ENCODE measurements around the gene NLE1.
"Not testable (repeated sequence)": the region's sequence is repeated elsewhere in the genome, so short reads cannot be mapped to it uniquely, and the experiment has no call there.

The NLE1 gene

DNA sequence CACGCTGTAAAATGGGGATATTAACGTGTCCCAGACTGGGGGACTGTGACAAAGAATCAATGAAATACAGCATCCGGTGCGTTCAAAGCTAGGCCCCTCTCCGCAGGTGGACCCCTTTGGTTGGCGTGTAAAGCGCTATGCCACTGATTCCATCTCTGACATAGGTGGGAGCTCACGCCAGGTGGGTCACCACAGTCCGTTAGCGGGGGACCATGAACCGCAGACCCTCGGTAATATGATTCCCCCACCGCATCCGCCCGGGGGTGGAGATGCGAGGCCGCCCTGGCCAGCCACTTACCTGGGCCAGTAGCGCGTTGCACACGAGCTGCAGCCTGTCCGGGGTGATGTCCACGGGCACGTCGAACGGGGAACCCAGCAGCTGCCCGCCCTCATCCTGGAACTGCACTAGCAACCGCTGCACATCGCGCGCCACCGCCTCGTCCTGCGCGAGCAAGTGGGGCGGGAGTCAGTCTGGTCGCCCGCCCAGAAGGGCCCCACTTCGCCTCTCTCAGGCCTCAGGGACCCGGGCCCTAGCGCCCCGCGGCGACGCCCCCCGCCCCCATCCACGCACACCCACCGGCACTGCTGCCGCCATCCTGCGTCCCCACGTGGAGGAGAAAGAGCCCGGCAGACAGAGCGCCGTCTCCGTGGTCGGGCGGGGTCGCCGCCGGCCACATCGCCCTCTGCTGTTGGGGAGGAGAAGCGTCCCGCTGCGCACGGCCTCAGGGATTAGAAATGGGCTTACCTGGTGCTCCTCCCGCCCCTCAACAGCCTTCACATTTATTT lies at the start of gene NLE1:
TSS of gene NLE1 (minus strand) at position 623 of the 786 bp plus-strand sequence. CDS start at position 595, 28 bp downstream.
- DNase-seq, result peak; percentile 91

DNA sequence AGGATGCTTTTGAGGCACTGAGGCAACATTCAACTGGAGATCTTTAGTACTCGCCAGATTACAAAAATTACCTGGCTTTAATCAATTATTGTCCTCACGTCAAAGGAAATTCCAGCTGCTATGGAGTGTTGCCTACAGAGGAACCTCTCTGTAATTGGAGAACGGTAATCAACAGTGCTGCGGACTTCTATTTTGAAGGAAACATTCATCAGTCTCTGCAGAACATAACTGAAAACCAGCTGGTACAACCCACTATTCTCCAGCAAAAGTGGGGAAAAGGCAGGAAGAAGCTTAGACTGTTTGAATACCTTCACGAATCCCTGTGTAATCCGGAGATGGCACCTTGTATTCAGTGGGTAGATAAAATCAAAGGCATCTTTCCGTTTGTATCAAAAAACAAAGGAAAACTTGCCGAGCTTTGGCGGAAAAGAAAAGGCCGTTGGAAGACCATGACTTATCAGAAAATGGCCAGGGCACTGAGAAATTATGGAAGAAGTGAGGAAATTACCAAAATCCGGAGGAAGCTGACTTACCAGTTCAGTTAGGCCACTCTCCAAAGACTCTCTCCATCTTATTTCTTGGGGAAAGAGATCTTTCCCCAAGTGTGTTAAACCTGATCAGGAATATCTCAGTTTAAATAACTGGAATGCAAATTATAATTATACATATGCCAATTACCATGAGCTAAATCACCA lies 49.0 kb upstream of the NLE1 start:
- no peak for DNase-seq

DNA sequence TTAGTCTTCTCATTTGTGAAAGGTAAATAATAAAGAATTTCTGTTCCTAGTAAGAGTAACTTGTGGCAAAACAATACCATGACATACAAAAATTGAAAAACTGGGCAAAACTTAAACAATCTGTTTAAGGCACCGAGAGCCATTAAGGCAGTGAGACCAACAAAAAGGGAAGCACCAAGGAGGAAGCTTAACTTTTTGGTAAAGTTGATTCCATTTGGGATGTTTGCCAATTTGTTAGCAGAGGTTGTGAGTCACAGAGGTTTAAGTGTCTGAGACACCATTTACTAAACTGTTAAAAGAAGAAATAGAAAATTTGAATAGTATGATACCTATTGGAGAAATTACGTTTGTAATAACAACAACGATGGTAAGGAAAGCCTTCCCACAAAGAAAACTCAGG lies 47.2 kb upstream of the NLE1 start:
- DNase-seq, result no peak

DNA sequence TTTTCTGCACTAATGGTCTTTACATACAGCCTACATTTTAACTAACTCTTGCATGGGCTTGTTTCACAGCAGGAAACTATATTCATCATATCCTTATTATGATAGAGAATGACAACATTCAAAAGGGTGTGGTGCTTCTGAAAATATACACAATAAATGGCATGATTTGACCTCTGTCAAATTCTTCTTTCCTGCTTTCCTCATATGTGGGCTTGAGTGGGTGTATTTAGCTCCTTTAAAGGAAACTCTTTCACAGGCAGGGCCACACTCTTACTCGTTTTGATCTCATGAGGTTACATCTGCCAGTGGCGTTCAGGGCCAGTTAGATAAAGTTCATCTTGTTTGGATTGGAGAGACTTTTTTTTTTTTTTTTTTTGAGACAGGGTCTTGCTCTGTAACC lies 46.0 kb upstream of the NLE1 start:
- no peak for DNase-seq

DNA sequence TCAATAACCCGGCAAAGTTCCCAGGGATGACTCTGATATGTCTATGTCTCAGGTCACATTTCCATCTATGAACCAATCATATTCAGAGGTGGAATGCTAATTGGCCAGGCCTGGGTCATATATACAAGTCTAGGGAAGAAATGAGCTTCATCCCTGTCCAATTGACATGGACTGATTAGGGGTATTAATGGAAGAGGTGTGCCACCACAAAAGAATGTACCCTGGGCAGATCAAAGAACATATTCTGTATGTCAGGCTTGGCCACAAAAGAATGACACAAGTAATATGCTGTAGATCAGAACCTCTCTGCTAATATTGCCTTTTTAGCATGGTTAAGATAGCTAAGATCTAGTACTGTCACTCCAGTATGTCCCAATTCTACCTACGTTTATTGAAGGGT lies 45.4 kb upstream of the NLE1 start:
- DNase-seq, result no peak

DNA sequence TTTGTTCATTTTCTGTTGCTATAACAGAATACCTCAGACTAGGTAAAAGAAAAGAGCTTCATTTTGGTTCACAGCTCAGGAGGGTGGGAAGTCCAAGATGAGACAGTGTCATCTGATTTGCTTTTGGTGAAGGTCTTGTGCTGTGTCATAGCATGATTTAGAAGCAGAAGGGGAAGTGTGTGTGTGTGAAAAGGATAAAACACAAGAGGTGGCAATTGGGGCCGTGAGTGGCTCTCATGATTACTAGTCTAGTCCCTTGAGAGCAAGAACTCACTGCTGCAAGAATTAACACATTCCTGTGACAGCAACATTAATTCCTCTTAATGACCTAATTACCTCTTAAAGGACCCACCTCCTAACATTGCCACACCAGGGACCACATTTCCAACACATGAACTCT lies 43.7 kb upstream of the NLE1 start:
- DNase-seq, result no peak

DNA sequence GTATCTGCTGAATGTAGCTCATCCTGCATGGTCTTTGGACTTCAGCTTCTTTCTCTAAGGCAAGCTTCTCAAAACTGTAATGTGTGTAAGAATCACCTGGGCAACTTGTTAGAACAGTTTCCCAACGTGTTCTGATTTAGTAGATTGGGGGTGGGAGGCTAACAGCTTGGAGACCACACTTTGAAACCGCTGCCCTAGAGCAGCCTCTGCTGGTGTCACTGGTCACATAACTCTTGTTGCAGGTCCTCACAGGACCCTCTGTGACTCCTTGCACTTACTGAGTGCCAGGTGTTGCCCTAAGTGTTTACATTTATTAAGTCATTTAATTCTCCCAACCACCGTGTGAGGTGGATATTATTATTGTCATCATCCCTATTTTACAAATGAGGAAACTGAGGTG lies 42.2 kb upstream of the NLE1 start:
- no peak for DNase-seq

DNA sequence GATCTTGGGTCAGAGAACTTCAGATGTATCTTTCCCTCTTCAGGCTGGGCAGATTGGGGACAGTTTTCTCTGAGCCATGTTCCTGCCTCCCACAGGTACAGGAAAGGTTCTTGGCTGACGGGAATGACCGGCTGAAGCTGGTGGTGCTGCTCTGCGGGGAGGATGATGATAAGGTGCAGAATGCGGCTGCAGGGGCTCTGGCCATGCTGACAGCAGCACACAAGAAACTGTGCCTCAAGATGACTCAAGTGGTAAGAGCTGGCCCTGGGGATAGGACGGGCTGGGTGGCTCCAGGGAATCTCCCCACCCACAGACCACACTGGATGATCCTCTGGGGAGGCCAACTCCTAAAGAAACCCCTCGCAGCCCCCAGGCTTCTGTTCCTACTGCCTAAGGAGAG lies 41.2 kb upstream of the NLE1 start:
- DNase-seq, result no peak

DNA sequence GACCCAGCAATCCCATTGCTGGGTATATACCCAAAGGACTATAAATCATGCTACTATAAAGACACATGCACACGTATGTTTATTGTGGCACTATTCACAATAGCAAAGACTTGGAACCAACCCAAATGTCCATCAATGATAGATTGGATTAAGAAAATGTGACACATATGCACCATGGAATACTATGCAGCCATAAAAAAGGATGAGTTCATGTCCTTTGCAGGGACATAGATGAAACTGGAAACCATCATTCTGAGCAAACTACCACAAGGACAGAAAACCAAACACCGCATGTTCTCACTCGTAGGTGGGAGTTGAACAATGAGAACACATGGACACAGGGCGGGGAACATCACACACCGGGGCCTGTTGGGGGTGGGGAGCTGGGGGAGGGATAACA lies 37.3 kb upstream of the NLE1 start:
- not testable (repeated sequence) for DNase-seq

DNA sequence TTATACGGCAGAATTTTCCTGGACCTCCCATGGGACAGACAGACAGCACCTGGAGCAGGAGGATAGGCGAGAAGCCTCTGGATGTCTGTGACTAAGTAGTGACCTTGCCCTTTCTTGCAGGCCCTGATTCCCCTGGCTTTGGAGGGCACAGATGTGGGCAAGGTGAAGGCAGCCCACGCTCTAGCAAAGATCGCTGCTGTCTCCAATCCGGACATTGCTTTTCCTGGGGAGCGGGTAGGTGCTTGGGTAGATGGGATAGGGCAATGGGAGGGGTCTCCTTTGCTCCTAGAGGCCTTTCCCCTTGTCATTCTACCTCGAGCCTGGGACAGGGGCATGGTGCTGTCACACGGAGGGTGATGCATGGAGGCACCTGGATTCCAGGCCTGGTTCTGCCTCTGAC lies 34.8 kb upstream of the NLE1 start:
- no peak for DNase-seq

DNA sequence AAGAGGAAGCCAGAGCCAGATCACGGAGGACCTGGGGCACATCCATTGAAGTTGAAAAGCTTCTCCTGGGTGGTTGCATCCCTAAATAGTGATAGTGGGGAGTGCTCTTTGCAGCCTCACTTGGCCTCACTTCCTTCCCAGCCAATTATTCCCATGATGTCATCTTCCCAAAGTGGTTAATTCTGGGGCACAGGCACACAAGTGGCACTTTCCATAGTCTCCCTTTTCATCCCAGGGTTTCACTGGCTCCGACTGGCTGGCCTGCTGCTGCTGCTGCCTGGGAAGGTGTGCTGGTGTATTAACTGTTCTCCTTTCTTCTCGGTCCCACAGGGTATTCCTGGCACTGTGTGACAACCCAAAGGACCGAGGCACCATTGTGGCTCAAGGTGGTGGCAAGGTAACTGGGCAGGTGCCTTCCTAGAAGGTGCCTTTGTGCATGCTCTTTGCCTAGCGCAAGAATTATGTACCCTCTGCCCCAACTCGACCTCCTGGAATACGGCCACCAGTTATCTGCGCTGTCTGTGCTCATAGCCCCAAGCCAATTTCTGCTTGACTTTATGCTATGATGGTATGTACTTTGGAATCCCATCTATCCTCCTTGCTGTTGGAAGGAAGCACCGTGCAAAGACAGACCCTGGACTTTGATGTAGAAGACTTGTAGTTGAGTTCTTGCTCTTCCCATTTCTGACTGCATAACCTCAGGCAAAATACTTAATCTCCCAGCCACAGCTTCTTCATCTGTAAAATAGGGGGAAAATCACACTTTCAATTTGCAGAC lies 33.7 kb upstream of the NLE1 start:
- DNase-seq, result no peak

DNA sequence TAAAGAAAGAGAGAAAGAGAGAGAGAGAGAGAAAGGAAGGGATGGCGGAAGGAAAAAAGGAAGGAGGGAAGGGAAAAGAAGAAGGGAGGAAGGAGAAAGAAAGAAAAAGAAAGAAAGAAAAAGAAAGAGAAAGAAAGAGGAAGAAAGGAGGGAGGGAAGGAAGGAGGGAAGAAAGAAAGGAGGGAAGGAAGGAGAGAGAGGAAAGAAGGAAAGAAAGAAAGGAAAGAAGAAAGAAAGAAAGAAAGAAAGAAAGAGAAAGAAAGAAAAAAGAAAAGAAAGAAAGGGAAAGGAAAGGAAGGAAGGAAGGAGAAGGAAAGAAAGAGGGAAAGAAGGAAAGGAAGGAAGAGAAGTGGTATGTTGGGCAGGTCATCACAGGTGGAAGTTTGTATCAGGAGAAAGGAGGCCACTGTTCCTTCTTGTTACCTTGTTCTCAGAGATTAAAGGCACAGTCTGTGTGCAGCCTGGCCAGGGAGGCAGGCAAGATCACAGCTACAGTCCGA lies 32.8 kb upstream of the NLE1 start:
- DNase-seq, result no peak

DNA sequence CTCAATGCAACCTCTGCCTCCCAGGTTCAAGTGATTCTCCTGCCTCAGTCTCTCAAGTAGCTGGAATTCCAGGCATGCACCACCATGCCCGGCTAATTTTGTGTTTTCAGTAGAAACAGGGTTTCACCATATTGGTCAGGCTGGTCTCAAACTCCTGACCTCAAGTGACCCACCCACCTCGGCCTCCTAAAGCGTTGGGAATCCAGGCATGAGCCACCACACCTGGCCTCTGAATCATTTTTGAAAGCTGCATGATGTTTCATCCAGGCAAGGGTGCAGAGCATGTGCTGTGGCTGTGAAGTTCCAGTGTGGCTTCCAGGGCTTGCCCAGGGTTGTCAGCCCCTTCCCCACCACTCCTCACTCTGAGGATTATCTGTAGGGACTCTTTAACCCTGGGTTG lies 30.2 kb upstream of the NLE1 start:
- DNase-seq, result not testable (repeated sequence)

DNA sequence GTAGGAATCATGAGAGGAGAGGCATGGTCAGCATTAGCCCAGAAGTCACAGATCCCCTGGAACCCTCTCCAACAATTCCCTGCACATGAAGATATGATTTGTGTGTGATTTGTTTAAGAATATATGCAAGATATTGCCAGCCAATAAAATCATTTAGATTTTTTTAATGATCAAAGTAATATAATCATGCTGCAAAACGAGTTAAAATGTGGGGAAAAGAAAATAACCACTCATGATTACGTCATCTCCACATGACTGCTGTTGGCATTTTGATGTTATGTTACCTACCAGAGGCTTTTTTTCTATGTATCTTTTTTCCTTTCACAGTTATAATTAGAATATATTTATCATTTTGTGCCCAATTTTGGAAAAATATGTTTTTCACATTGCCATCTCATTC lies 29.7 kb upstream of the NLE1 start:
- DNase-seq, result peak; percentile 56

DNA sequence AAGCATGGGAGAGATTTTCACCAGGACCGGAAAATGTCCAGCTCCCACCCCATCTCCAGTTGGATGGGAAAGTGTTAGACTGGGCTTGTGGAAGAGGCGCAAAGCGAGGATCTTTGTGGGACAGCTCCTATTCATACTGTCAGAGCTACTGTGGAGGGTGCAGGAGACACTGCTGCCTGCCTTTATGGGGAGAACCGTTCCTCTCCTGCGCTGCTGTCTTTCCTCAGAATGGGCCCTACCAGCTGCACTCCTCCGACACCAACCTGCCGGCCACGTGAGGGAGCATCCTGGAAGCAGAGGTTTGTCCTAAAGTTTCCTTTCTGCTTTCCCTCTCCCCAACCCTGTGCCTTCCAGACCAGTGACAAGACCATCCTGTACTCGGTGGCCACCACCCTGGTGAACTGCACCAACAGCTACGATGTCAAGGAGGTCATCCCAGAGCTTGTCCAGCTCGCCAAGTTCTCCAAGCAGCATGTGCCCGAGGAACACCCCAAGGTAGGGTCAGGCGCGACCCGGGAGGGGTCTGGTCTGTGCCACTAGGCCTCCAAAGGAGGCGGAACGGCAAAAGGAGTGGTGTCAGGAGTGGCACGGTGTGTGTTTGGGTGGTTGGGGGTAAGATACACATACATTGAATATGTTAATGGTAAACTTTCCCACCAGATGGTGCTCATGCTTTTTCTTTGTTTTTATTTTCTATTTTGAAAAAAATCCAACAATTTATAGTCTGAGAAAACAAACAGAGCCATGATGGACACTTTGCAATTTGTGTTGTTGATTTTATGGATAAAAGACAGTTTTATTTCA lies 29.1 kb upstream of the NLE1 start:
- peak; percentile 79 for DNase-seq

DNA sequence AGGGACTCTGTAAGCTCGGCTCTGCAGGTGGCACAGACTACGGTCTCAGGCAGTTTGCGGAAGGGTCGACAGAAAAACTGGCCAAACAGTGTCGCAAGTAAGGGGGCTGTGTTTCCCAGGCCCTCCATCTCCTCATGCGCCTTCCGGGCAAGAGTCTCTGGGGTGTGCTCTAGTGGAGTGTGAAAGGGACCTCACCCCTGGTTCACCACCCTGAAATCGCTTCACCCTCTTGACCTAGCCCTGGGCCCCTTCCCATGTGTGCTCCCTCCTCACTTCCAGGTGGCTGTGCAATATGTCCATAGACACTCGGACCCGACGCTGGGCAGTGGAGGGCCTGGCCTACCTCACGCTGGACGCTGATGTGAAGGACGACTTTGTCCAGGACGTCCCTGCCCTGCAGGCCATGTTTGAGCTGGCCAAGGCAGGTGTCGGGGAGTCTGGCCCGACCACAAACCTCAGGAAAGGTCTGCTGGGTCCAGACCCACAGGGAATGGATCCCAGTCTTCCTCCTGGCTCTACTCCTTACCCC lies 27.8 kb upstream of the NLE1 start:
- no peak for DNase-seq

DNA sequence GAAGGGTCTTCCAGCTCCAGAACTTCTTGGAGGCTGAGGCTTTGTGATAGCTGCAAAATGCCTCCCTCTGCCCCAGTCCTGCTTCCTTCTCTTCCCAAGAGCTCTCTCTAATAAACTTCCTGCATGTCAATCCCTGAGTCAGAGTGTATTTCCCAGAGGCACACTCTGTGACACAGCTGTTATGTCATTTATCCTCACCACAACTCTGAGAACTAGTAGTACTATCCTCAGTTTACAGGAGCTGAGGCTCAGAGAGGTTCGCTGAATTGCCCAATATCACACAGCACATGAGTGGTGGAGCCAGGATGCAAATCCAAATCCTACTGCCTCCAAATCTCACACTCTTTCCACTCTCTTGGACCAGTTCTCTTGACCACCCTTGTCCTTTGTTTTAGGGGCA lies 25.6 kb upstream of the NLE1 start:
- DNase-seq, result no peak

DNA sequence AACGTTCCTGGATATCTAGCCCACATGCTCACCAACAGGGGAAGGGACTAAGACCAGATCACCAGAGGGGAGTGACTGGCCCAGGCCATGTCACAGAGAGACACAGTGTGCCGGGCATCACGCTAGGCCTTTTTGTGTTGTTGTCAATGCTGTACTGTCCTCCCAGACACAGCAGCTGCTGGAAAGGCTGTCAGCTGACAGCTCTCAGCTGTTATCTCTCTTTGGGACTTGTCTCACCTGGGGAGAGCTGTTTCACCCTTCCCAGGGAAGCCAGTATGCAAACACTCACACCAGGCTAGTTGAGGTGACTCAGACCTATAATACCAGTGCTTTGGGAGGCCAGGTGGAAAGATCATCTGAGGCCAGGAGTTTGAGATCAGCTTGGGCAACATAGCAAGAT lies 24.9 kb upstream of the NLE1 start:
- DNase-seq, result no peak

DNA sequence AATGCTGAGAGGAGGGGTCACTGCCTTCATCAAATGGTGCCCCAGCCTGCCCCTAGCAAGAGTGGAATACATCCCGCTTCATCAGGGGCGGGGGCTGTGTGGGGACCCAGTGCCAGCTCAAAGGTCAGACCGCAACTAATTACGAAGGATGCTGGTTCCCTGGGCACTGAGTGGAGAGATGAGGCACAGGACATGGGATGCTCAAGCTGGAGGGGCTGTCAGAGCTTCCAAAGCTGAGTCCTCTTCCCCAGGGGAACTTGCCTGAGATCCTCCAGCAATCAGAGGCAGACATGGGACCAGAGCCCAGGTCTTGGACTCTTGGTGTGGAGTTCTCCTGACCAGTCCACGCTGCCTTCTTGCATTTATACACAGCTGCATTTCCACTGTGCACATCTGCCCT lies 24.4 kb upstream of the NLE1 start:
- DNase-seq, result no peak

DNA sequence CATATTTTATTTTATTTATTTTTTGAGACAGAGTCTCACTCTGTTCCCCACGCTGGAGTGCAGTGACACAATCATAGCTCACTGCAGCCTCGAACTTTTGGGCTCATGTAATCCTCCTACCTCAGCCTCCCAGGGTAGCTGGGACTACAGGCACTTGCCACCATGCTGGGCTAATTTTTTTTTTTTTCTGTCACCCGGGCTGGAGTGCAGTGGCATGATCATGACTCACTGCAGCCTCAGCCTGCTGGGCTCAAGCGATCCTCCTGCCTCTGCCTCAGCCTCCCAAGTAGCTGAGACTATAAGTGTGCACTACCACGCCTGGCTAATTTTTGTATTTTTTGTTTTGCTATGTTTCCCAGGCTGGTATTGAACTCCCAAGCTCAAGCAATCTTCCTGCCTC lies 22.6 kb upstream of the NLE1 start:
- no peak for DNase-seq

DNA sequence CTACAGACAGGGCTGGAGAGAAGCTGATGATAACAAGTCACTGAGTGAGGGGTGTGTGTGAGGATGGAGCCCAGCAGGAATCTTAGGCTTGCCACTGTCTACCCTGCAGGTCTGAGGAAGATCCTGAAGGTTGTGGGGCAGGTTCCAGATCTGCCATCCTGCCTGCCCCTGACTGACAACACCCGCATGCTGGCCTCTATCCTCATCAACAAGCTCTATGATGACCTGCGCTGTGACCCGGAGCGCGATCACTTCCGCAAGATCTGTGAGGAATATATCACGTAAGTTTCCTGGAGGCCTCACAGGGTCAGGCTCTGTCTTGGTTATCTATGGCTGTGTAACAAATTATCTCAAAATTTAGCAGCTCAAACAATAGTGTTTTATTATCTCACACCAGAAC lies 21.8 kb upstream of the NLE1 start:
- no peak for DNase-seq

DNA sequence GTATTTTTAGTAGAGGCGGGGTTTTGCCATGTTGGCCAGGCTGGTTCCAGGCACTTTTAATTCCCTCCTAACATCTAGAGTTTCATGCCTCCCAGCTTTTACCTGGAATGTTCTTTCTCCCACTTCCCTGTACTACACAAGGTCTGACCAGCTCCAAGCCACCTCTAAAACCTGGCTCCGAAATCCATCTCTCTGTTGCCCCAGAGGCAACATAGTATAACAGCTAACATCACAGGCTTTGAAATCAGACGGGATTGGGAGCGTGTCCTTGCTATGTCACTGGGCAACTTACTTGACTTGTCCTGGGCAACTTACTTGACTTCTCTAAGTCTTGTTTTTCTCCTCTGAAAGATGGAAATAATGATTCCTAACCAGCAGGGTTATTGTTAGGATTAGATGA lies 20.7 kb upstream of the NLE1 start:
- no peak for DNase-seq

Measured in CD4-positive, alpha-beta T cell treated with Interleukin-10 for 1 hour (primary cell).